HG02571 (cell line): Measurements from ENCODE around the gene MSI1.
"Not testable (repeated sequence)": the region's sequence is repeated elsewhere in the genome, so short reads cannot be mapped to it uniquely, and the experiment has no call there.

Experiments
- ATAC-seq: cut with Tn5 transposase; IDR thresholded peaks from one replicate; pipeline ENCODE4 v1.9.1; 2021; ENCODE audit warnings: mild to moderate bottlenecking, moderate library complexity; ENCODE audit not compliant: unreplicated experiment

Gene MSI1

GRCh38 chr12:120358412-120359100 is 10.4 kb downstream of the MSI1 start:
- no peak for ATAC-seq

- no peak for ATAC-seq
Observed at GRCh38 chr12:120357104-120357503, 11.9 kb downstream of the MSI1 start.

GRCh38 chr12:120356567-120357030 is 12.4 kb downstream of the MSI1 start:
- no peak for ATAC-seq

- ATAC-seq: no peak
Observed at GRCh38 chr12:120353556-120354317, 15.2 kb downstream of the MSI1 start.

GRCh38 chr12:120353136-120353535 is 15.8 kb downstream of the MSI1 start:
- no peak for ATAC-seq

GRCh38 chr12:120352117-120352516 is 16.8 kb downstream of the MSI1 start:
- no peak for ATAC-seq

GRCh38 chr12:120350576-120351350 is 18.2 kb downstream of the MSI1 start:
- ATAC-seq: no peak

- ATAC-seq: no peak
Observed at GRCh38 chr12:120347766-120348165, 21.2 kb downstream of the MSI1 start.

GRCh38 chr12:120346681-120347080 is 22.3 kb downstream of the MSI1 start:
- no peak for ATAC-seq

GRCh38 chr12:120346031-120346430 is 22.9 kb downstream of the MSI1 start:
- no peak for ATAC-seq

GRCh38 chr12:120343692-120344091 is 25.3 kb downstream of the MSI1 start:
- ATAC-seq: no peak

GRCh38 chr12:120343039-120343537 is 25.9 kb downstream of the MSI1 start:
- no peak for ATAC-seq

- no peak for ATAC-seq
Observed at GRCh38 chr12:120342175-120343038, 26.6 kb downstream of the MSI1 start.

GRCh38 chr12:120339256-120339655 is 29.7 kb downstream of the MSI1 start:
- no peak for ATAC-seq

GRCh38 chr12:120337730-120338129 is 31.2 kb downstream of the MSI1 start:
- ATAC-seq: no peak

GRCh38 chr12:120336392-120336791 is 32.6 kb downstream of the MSI1 start:
- not testable (repeated sequence) for ATAC-seq

- ATAC-seq: not testable (repeated sequence)
Observed at GRCh38 chr12:120335447-120335846, 33.5 kb downstream of the MSI1 start.

GRCh38 chr12:120332523-120332922 is 36.4 kb downstream of the MSI1 start:
- ATAC-seq: no peak

GRCh38 chr12:120332041-120332440 is 36.9 kb downstream of the MSI1 start:
- no peak for ATAC-seq

GRCh38 chr12:120331390-120331789 is 37.6 kb downstream of the MSI1 start:
- no peak for ATAC-seq
